ENCODE results near the gene NOP16.

The NOP16 gene

GRCh38 chr5:176355400-176356178, 32.8 kb downstream of the NOP16 start:
- no peak for DNase-seq

- DNase-seq = no peak
Measured at GRCh38 chr5:176353533-176353932, 34.9 kb downstream of the NOP16 start.

- DNase-seq = no peak
Measured at GRCh38 chr5:176352116-176352878, 36.1 kb downstream of the NOP16 start.

- no peak for DNase-seq
Measured at GRCh38 chr5:176350416-176350815, 38.0 kb downstream of the NOP16 start.

GRCh38 chr5:176342766-176343458, 45.5 kb downstream of the NOP16 start:
- no peak for DNase-seq

- DNase-seq = no peak
Measured at GRCh38 chr5:176342158-176342483, 46.3 kb downstream of the NOP16 start.

- no peak for DNase-seq
Measured at GRCh38 chr5:176341325-176342157, 46.9 kb downstream of the NOP16 start.

- no peak for DNase-seq
Measured at GRCh38 chr5:176339304-176339703, 49.1 kb downstream of the NOP16 start.

- DNase-seq = no peak
Measured at GRCh38 chr5:176337913-176338312, 50.5 kb downstream of the NOP16 start.

GRCh38 chr5:176334031-176334770, 54.2 kb downstream of the NOP16 start:
- no peak for DNase-seq
